Thoracic aorta (tissue), 2 donors: ENCODE results near the gene PNP. TPM values are rescaled to one million over a fixed set of nuclear protein-coding genes. Genes with fewer than 3 reads are reported as not detected.

ENCODE experiments used
- ATAC-seq: fragments of 150-250 bp; one replicate; pipeline ENCODE4 v1.8.0; 2017; ENCODE audit warnings: low read depth; ENCODE audit not compliant: insufficient number of reproducible peaks, low FRiP score
- DNase-seq: peaks from one replicate; pipeline ENCODE4 v3.0.0-alpha.2; 2020; ENCODE audit warnings: low spot score
- H3K27ac ChIP-seq, 2 donors: fragments of 200-600 bp; sonication (generic); 1 replicate in 1 of 2; 2 replicates in 1 of 2; pipeline ENCODE4 v1.5.1; 2016; ENCODE audit warnings: mild to moderate bottlenecking in 2 of 2, moderate library complexity in 2 of 2
- H3K27me3 ChIP-seq: fragments of 200-600 bp; sonication (generic); replicated peaks from 2 replicates; pipeline ENCODE4 v1.6.0; 2016; ENCODE audit warnings: mild to moderate bottlenecking; ENCODE audit not compliant: insufficient read depth
- H3K36me3 ChIP-seq: fragments of 200-600 bp; sonication (generic); one replicate; pipeline ENCODE4 v1.5.1; 2016
- H3K4me1 ChIP-seq, 2 donors: fragments of 200-600 bp; sonication (generic); 1 replicate in 1 of 2; 2 replicates in 1 of 2; pipeline versions ENCODE4 v1.5.1 to v1.6.0; 2016; ENCODE audit warnings: low read depth in 2 of 2, mild to moderate bottlenecking in 1 of 2; ENCODE audit not compliant: control insufficient read depth in 1 of 2
- H3K4me3 ChIP-seq: fragments of 200-600 bp; sonication (generic); 2 replicates; pipeline ENCODE4 v1.5.1; 2016; ENCODE audit warnings: mild to moderate bottlenecking
- H3K9me3 ChIP-seq: fragments of 200-600 bp; sonication (generic); 2 replicates; pipeline ENCODE4 v1.5.1; 2016
- CTCF ChIP-seq: fragments of 200-600 bp; sonication (generic); IDR thresholded peaks from one replicate; pipeline ENCODE4 v1.5.1; 2019; ENCODE audit warnings: antibody characterized with exemption
- total RNA-seq, 2 donors: library from RNA; depleted of rRNA; stranded (reverse); fragments of >200 nt; gene quantifications; one replicate each; pipeline versions ENCODE4 v1.1.0 to v1.2.3, GENCODE V29; 2016

Gene PNP
- total RNA-seq, 2 donors from 2014 or later = 42.4 to 170 TPM

GRCh38 chr14:20460458-20461224 lies 8.6 kb upstream of the PNP start:
- ATAC-seq (no peak), DNase-seq (no peak)
- no peak for TF ChIP-seq CTCF
- H3K9me3 ChIP-seq = no peaks in the 10 kb centered on the region
- H3K27me3 ChIP-seq = no peaks in the 10 kb centered on the region
- H3K36me3 ChIP-seq = peaks cover 23% of the 10 kb centered on the region
- peak overlapping the region; percentile 66 to 84 for H3K27ac ChIP-seq
- peak overlapping the region; percentile 95 for H3K4me3 ChIP-seq
- H3K4me1 ChIP-seq = peaks cover 18 to 25% of the 10 kb centered on the region in 2 donors

GRCh38 chr14:20461225-20462141 lies 7.7 kb upstream of the PNP start, which contains the start of gene PIP4P1:
Gene PIP4P1, minus strand, starts transcription at chr14:20461434. Its CDS starts 109 bp downstream, at chr14:20461325.
- Histone ChIP-seq H3K4me3 (peak within 1 kb of the TSS; percentile 95), H3K27ac (peak within 1 kb of the TSS; percentile 71 to 84), H3K27me3 (no peaks in the 10 kb centered on the region), H3K4me1 (peaks cover 10 to 17% of the 10 kb centered on the region in 2 donors), H3K9me3 (no peaks in the 10 kb centered on the region), H3K36me3 (peaks cover 23% of the 10 kb centered on the region)
- no peak for TF ChIP-seq CTCF
- ATAC-seq (peak; percentile 99), DNase-seq (peak; percentile 99)

GRCh38 chr14:20468764-20469241 lies 403 bp upstream of the PNP start:
- Histone ChIP-seq H3K27ac (peak overlapping the region; percentile 84 to 90), H3K9me3 (no peaks in the 10 kb centered on the region), H3K4me1 (peaks cover 5 to 13% of the 10 kb centered on the region in 2 donors), H3K27me3 (no peaks in the 10 kb centered on the region), H3K36me3 (no peaks in the 10 kb centered on the region), H3K4me3 (peak overlapping the region; percentile 90)
- ATAC-seq = peak; percentile 5
- TF ChIP-seq CTCF = no peak
- DNase-seq = no peak

GRCh38 chr14:20469890-20470602 lies 840 bp downstream of the PNP start:
- DNase-seq (peak; percentile 45), ATAC-seq (peak; percentile 76)
- H3K4me1 ChIP-seq = peaks cover 5 to 13% of the 10 kb centered on the region in 2 donors
- no peaks in the 10 kb centered on the region for H3K9me3 ChIP-seq
- H3K27me3 ChIP-seq = no peaks in the 10 kb centered on the region
- peaks cover 6% of the 10 kb centered on the region for H3K36me3 ChIP-seq
- no peak for TF ChIP-seq CTCF
- H3K4me3 ChIP-seq = peak overlapping the region; percentile 90
- H3K27ac ChIP-seq = peak overlapping the region; percentile 84 to 90
